ENCODE data around the gene BCORL1.

The BCORL1 gene

DNA sequence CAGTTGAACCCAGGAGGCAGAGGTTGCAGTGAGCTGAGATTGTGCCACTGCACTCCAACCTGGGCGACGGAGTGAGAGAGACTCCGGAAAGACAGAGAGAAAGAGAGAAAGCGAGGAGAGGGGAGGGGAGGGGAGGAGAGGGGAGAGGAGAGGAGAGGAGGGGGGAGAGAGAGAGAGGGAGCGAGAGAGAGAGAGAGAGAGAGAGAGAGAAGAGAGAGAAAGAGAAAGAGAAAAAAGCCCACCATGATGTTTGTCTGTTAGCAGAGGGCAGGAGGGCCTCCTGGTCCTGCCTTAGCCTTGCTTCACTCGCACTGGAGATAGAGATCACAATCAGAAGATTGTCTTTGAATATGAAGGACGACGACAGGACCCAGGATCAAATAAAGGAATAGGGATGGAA, 18.7 kb upstream of the BCORL1 start:
- DNase-seq, result no peak

DNA sequence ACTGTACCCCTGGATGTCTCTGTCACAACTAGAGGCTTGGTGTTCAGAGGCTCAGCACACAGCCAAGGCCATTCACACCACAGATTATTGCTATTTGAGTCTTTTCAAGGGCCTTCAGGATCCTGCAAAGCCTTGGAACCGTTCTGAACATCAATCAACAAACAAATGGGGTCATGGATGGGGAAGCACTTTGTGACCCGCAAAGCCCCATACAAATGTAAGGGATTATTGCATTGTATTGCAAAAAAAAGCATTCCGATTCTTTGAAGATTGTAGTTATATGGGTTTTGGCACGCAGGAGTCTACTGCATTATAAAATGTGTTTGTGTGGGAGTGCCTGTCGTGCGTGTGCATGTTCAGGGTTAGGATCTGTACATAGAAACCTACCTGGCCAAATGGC, 17.3 kb upstream of the BCORL1 start:
- DNase-seq, result no peak

DNA sequence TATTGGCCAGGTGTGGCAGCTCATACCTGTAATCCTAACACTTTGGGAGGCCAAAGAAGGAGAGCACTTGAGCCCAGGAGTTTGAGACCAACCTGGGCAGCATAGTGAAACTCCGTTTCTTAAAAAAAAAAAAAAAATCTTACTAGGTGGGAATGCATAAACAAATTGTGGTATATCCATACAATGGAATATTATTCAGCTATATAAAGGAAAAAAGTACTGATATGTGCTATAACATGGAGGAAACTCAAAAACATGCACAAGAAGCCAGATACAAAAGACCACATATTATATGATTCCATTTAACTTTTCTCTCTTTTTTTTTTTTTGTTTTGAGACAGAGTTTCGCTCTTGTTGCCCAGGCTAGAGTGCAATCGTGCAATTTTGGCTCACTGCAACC, 13.5 kb upstream of the BCORL1 start:
- no peak for DNase-seq

DNA sequence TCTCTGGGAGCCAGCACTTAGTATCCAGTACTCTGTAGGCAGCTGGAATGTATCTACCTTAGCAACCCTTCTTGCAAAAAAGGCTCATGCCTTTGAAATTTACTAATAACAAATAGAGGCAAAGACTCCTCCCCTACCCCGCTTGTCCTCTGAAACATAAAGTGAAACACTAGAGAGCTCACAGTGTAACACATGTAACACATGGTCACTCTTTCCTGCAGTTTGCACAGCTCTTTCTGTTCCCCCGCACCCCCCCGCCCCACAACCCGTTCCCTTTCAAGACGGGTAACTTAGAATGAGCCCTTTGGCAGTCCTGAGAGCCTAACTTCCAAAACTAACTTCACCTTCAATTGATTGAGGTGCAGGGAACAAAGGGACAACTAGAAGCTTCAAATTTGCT, 6.0 kb upstream of the BCORL1 start:
- DNase-seq, result no peak

DNA sequence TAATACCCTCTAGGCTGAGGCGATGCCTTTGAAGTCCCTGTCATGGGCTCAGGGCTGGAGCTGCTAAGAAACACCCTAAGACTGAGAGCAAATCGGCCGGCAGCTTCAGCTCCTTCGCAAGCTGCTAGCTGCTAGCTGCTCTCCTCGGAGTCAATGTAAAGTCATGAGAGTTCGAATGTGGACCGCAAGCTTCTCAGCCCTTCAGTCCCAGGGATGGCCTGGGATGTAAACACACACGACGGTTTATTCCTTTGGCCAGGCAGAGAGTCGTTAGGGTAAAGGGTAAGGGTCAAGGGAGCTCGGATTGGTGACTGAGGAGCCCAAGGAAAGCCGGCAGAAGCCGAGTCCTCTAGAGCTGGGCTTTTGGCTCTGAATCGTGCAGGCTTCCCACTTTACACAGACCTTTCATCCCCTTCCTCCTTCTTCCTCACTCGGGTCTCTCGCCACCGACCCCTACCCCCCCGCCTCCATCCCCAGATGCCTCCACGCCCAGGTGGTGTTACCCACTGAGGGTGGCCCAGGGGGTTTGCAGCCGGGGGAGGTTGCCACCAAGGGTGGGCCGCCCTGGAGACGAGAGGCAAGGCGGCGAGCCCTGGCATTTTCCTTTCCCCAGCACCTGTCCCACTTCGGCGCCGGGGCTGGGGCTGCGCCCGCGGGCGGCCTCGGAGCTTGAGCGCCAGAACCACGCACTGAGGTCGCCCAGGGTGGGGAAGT, 3.1 kb upstream of the BCORL1 start:
- no peak for DNase-seq

DNA sequence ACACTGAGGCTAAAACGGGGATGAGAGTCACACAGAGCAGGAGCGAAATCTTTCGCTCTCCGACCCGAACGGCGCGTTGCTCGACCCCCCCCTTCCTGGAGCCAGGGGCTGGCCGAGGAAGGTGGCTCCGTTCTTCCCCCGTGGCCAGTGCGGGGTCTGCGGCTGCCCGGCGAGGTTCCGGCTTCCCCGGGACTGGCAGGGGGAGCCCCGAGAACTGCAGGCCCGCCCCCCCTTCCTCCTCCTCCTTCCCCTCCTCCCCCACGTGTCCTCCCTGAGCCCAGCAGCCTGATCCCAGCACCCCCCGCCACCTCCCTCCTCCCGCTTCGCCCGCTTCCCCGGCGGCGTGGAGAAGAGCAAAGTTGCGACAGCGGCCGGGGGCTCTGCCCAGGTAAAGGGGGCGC, 2.4 kb upstream of the BCORL1 start:
- DNase-seq, result no peak

DNA sequence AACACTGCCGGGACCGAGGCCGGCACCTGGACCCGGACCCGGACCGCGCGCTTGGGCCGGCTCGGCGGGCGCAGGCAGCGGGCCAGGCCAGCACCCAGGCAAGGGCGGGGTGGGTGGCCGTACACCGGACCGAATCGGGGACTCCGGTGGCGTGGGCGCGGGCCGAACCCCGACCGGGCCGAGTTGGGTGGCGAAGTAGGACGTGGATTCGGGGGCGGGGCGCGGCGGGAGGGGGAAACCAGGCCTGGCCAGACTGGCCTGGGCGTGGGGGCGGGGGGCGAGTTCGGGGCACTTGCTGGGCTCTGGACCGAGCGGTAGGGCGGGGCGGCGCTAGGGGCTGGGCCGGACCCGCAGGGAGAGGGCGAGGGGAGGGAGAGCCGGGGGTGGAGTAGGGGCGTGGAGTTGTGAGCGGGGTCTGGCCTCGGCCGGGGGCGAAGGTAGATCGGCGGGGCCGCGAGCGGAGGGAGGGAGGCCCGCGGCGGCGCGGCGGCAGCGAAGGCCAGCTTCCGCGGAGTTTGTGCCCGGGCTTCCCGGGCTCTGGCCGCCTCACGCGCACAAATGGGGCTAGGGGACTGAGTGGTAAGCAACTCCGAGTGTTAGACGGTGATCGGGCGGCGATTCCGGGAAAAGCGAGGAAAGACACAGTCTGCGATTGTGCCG, 1.8 kb upstream of the BCORL1 start:
- DNase-seq, result no peak

DNA sequence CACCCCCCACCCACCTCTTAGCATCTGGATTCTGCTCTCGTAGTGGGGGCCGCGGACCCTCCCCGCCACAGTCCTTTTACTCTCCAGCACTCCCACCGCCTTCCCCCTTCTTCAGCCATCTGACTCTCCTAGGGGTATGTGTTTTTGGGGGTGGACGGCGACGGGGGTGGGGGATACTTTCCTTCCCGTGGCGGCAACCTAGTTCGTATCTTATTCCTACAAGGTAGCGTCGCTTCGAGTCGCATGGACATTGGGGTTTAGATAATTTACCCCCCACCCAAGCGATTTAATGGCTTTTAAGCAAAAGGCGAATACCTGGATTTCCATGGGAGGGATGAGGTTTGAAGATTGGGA, 1.3 kb upstream of the BCORL1 start:
- no peak for DNase-seq

DNA sequence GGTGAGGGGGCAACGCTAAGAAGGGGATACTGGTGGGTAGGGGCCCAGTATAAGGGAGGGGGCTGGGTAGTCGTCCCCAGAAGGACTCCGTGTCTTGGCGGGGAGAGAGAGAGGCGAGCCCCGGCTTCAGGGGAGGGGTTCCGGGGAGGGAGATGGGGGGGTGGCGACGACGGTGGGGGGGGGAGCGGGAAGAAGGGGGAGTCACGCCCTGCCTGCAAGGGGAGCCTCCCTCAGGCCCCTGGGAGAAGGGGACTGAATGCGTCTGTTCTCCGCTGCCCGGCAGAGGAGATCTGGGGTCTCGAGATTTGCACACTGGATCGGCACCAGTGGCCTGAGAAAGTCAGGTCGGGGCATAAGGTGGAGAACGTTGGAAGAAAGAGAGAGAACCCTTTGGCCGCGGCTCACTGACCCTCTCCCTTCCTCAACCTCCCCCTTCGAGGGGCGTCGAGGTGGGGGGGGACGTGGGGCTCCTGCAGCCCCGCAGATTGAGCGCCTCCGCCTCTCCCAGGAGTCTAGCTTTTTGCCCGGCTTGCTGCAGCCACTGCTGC, 609 bp upstream of the BCORL1 start:
- no peak for DNase-seq

DNA sequence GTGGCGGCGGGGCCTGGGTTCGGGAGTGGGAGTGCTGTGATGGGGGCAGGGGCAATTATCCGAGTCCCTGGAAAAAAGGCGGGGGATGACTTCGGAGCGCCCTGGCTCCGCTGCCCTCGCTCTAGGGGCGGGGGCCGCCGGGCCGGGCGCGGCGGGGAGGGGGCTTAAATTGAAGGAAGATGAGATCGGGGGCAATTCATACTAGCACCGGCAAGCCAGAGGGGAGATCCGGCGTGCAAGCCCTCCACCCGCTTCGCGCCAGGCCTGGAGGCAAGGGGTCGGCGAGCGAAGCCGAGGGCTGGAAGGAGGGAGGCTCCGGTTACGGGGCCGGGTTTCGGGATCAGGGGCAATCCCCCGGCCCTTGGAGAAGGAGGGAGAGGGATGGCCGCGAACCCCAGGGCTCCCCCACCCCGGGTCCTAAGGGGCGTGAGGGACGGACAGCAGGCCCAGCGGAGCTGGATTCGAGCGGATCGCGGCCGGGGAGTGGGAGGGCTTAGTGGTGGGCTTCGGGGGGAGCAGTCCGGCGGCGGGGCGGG, 1.2 kb downstream of the BCORL1 start:
- DNase-seq, result no peak

DNA sequence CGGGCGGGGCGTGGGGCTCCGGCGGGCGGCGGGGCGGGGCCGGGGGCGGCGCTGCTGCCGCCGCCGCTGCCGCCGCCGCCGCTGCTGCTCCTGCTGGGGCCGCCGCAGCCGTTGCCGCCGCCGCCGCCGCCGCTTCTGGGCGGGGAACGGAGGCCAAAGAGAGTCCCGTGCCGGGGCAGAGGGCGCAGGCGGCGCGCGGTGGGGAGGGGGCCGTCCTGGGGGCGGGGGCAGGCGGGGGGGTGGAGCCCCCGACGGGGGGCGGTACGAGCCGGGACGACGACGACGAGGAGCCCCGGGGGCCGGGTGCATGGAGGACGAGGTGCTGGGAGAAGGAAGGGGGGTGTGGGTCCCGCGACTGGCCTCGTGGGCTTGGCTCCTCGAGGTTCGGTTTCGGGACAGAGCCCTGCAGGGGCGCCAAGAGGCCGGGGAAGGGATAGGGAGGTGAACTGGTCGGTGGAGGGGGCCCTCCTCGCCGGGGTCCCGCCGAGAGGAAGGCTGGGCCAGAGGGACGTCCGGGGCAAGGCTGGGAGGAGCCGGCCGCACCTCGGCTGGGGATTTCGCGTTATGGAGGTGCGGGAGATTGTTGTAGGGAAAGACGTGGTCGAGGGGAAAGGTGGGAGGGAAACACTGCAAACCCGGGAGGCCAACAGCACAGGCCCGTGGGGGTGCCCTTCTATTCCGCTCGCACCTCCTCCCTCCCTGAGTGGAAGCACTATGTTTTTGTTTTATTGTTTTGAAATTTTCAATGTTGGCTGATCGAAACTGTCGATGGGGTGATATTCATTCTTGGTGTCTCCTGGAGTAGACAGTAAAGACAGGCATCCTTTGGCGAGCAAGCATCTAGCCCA, 1.9 kb downstream of the BCORL1 start:
- DNase-seq, result no peak

DNA sequence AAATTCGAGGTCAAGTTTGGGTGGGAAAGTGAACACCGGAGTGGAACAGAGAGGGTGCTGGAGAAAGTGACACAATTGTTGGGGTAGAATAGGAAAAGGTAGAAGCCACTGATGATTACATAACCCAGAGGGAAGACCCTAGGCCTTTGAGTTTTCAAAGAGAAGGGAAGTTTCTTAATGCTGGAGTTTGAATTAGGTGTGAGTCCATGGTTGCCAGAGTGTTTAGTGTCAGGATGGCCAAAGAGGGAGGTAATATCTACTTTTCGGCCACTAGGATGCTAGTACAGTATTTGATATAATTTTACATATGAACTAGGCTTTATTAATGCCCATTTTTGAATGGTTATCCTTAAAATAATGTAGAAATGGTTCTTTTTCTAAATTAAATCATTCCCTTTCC, 5.4 kb downstream of the BCORL1 start:
- DNase-seq, result no peak

DNA sequence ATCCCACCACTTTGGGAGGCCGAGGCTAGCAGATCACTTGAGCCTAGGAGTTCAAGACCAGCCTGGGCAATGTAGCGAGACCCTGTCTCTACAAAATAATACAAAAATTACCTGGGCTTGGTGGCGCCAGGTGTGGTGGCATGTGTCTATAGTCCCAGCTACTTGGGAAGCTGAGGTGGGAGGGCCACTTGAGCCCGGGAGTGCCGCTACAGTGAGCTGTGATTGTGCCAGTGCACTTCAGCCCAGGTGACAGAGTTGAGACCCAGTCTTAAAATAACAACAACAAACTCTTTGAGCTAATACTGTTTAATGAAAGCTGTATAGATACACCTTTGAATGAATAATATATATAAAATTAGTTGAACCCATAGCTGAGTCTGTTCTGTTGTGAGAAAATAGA, 9.7 kb downstream of the BCORL1 start:
- no peak for DNase-seq

DNA sequence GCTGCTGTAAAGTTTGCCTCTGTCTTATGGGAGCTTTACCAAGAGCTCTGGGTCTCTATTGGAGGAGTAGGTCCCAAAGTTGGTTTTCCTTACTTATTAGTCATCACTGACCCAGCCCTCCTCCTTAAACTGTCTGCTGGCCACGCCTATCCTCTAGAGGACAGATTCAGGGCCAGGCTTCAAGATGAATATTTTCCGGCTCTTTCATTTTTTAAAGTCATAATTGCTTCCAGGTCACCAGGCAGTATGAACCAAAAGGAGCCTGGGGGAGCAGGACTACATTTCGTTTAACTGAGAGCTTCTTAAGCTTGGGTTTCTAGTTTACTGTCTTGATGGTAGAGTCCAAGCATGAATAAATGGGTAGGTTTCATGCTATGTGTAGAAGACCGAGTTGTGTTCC, 13.7 kb downstream of the BCORL1 start:
- DNase-seq, result no peak

DNA sequence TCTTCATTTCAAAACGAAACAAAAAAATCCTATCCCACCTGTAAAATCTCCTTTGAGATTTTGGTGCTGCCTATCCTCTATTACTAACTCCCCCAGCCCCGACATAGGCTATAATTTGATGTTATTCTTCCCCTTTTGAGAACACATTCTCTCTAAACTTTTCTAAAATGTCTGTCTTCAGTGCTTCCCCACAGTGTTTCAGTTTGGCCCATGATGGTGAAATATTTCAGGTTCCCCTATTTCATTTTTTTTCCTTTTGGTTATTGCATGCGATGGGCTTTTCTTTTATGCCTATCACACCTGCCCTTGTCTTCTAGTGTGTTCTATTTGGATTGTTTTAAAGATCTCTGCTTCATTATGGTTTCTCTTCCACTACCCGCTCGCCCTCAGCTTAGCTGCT, 14.7 kb downstream of the BCORL1 start:
- DNase-seq, result peak; percentile 9

DNA sequence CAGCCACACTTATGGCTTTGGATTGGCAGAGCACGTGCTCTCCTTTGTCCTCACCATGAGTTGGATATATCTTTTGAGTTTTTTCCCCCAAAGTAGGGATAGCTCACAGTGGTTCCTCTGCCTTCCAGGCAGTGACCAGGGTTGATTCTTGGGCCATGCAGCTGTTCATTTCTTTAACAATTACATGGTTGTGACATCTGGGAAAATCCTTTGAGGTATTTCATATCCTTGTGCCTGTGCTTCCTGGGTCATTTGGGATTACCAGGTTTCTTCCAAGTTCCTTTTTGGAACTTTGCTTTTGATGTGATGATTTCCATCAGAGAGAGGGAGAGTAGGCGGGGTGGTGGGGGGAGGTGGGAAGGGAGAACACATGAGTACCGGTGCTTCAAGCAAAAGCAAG, 15.6 kb downstream of the BCORL1 start:
- no peak for DNase-seq

DNA sequence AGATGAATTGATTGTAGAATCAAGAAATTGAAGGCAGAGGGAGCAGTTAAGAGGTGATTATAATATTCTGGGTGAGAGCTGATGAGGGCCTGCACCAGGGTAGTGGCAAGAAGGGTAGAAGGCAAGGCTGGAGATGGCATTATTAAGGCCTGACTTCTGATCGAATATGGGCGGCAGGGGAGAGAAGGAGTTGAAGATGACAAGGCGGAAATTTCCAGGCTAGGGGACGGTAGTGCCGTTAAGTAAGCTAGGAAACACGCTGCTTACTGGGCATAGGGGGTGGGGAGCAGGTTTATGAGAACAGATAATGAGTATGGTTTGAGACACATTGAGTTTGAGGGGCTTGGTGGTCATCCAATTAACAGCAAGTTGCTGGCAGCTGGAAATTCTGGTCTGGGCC, 19.5 kb downstream of the BCORL1 start:
- DNase-seq, result no peak

DNA sequence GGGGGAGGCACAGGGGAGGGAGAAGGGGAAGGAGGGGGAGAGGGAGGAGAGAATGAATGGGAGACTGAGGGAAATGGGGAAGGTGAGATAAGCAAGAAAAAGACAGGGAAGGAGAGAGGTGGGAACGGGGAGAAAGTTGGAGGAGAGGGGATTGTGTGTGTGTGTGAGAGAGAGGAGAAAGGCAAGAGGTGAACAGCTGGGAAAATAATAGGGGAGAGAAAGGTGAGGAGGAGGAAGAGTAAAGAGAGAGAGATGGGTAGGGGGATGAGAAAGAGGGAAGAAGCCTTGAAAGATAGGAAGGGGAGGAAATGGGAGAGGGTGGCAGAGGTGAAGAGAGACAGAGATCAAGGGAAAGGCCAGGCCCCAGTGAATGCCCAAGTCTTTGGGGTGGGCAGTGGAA, 20.1 kb downstream of the BCORL1 start:
- no peak for DNase-seq

DNA sequence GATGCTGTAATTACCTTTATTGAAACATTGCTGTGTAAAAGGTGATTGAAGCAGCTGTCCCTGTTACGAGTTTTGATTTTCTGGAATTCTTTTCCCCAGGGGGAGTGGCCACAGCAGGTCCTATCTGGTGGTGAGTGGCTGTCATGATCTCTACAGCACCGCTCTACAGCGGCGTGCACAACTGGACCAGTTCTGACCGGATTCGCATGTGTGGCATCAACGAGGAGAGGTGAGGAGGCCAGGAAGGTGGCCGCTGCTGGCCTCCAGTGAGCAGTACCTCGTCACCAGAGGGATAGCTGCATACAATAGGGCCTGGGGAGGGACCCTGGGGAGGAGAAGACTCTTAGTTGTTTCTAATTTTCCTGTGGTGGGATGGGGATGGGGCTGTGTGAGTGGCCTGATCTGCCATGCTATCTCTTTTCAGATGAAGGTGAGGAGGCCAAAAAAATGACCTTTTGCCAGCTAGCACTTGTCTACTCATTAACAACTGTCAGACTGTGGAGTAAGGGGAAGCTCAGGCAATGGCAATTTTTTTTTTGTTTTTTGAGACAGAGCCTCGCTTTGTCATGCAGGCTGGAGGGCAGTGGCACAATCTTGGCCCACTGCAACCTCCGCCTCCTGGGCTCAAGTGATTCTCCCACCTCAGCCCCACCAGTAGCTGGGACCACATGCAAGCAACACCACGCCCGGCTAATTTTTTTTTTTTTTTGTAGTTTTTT, 22.8 kb downstream of the BCORL1 start:
- no peak for DNase-seq

DNA sequence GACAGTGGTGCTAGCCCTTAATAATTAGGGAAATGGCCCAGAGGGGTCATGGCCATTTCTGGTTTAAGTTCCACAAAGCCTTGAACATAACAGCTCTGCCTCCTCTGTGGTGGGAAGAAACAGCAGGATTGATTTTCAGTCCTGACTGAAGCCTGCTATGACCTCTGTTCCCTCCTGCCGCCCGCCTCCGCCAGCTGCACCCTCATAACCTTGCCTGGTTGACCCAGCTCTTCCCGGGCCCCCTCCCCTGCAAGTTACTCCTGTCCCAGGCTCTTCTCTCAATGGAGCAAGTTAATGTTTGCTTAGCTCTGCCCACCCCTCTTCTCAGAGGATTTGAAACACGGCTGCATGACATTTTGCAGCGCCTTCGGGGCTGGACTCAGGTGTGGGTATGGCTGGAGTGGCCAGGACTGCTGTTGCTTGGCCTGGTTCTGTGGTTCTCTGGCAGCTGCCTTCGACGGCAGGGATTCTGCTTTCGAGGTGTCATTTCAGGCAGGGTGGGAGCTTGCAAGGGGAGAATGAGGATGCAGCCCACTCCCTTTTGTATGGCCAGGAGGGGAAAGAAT, 27.3 kb downstream of the BCORL1 start:
- no peak for DNase-seq

DNA sequence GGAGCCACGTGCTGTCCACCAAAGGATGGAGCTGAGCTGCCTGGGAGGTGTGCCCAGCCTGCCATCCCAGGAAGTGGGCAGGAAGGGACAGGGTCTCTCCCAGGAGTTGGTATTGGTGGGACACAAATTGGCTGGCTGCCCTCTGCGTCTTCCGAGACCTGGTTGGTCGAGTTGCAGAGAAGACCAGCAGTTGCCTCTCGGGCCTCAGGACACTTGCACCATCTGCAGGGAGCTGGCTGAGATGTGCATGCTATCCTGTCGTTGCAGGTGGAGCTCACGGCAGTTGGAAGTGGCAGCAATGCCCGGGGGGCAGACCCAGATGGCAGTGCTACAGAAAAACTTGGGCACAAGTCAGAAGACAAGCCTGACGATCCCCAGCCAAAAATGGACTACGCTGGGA, 30.2 kb downstream of the BCORL1 start:
- no peak for DNase-seq

DNA sequence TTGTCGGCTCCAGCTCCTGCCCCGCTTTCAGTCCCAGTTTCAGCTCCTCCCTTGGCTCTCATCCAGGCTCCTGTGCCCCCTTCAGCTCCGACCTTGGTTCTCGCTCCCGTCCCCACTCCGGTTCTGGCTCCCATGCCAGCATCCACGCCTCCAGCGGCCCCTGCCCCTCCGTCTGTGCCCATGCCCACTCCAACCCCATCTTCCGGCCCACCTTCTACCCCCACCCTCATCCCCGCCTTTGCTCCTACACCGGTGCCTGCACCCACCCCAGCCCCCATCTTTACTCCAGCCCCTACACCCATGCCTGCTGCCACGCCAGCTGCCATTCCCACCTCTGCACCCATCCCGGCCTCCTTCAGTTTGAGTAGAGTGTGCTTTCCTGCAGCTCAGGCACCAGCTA, 31.2 kb downstream of the BCORL1 start:
- no peak for DNase-seq

DNA sequence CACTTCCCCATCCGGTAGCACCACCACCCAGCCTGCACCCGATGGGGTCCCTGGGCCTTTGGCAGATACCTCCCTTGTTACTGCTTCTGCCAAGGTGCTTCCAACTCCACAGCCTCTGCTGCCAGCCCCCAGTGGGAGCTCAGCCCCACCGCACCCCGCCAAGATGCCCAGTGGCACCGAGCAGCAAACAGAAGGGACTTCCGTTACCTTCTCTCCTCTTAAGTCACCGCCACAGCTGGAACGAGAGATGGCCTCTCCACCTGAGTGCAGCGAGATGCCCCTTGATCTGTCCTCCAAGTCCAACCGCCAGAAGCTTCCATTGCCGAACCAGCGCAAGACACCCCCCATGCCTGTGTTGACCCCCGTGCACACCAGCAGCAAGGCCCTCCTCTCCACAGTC, 31.9 kb downstream of the BCORL1 start:
- DNase-seq, result no peak
